Measurements from ENCODE around the gene UBE2O.

UBE2O gene

GRCh38 chr17:76416899-76417298, 36.1 kb downstream of the UBE2O start:
- no peak for DNase-seq (ENCODE audit: low read depth)
- TF ChIP-seq CTCF (IDR thresholded peaks at IDR 0.05; ENCODE audit: low read length, missing control alignments), result no peak
- H3K4me3 ChIP-seq (replicated peaks; ENCODE audit: low read depth, low read length), result no peak overlapping the region

DNA sequence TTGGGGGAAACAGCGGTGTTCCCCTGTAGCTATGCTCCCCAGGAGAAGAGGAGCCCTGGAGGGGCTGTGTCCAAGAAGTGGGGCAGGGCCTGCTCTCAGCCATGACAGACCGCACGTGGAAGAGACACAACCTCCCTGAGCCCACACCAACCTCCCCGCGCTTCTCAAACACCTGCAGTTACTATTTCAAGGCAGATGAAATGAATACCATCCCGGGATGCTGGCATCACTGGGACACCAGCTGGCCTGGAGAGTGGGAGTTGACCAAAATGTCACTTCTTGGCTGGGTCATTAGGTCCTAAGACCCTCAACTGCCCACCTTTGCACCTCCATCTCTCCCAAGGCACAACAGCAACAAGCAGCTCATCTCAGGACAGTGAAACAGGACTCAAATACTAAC, 36.5 kb downstream of the UBE2O start:
- no peak overlapping the region for H3K4me3 ChIP-seq (replicated peaks; ENCODE audit: low read depth, low read length)
- TF ChIP-seq CTCF (IDR thresholded peaks at IDR 0.05; ENCODE audit: low read length, missing control alignments), result no peak
- no peak for DNase-seq (ENCODE audit: low read depth)

GRCh38 chr17:76415786-76416185, 37.2 kb downstream of the UBE2O start:
- DNase-seq (ENCODE audit: low read depth), result no peak
- no peak overlapping the region for H3K4me3 ChIP-seq (replicated peaks; ENCODE audit: low read depth, low read length)
- TF ChIP-seq CTCF (IDR thresholded peaks at IDR 0.05; ENCODE audit: low read length, missing control alignments), result no peak

DNA sequence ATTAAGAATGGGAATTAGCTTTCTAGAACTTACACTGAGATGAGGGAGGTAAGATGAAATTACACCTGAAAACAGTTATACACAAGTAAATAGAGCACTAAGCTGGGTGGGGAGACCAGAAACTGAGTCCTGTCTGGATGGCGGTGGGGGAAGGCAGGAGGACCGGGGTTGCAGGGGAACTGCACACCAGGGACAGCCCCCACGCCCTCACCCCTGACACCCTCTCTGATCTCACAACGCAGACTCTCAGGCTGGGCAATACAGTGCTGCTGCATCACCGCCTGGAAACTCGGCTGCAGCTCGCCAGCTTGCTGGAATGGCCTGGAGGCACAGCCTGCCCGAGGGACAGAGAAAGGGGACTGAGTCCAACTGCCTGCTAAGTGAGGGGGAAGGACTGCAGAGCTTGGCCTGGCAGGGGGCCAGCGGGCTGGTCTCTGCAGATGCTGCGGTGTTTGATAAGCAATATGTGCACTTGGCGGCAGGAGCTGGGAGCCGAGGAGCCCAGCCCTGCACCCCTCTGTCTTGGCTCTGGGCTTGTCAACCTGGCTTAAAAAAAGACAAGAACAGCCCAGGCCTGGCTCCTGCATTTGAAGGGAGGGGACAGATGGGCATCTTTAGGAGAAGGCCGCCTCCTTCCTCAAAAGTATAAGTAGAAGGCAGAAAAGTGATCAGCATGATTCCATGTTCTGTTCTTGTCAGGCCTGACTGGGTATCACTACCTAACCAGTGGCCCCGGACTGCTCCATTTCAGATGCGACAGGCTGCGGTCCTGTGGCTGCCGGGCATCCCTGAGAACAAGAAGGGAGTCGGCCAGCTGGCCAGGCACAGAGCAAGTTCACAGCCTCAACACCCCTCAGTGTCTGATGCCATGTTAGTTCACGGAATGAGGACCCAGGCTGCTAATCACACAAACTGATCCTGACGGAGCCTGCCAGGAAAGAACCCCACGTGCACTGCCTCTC, 38.3 kb downstream of the UBE2O start:
- H3K4me3 ChIP-seq (replicated peaks; ENCODE audit: low read depth, low read length), result no peak overlapping the region
- DNase-seq (ENCODE audit: low read depth), result peak; percentile 65
- no peak for TF ChIP-seq CTCF (IDR thresholded peaks at IDR 0.05; ENCODE audit: low read length, missing control alignments)

DNA sequence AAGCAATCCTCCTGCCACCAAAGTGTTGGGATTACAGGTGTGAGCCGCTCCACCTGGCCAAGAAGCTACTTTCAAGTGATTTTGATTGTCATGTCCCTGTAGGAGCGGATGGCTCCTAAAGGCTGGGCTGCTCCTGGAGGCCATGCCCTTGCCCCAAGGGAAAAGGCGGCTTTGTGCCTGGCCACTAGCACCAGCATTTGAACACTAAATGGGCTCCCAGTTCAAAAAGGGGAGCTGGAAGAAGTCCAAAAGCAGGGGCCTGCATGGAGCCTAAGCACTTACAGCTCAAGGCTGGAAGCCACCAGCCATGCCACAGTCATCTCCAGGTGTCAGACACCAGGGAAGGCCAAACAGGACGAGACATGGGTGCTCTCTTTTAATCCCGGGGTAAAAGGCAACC, 41.7 kb downstream of the UBE2O start:
- no peak overlapping the region for H3K4me3 ChIP-seq (replicated peaks; ENCODE audit: low read depth, low read length)
- DNase-seq (ENCODE audit: low read depth), result no peak
- no peak for TF ChIP-seq CTCF (IDR thresholded peaks at IDR 0.05; ENCODE audit: low read length, missing control alignments)

DNA sequence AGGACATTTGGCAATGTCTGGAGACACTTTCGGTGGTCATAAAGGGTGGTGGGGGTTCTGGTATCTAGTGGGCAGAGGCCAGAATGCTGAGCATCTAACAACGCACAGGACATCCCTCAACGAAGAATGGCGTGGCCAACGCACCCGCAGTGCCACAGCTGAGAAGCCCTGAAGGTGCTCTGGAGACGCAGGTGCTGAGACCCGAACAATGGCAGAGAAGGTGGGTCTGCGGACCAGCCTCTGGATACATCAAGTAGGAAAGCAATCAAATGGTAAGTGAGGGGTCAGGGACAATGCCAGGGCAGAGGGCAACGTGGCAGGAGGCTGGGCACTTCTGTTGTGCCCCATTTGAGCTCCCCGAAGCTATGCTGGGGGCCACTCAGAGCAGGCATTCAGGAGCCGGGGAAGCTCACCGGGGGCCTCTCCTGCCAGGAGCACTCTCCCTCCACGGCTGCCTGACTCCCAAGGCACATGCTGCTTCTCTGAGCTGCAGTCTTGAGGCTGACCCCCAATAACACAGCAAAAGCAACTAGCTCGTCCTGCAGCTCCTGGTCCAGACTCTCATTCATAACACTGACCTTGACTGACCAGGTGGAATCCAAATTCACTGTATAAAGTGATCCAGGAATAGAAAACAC, 42.5 kb downstream of the UBE2O start:
- H3K4me3 ChIP-seq (replicated peaks; ENCODE audit: low read depth, low read length), result no peak overlapping the region
- TF ChIP-seq CTCF (IDR thresholded peaks at IDR 0.05; ENCODE audit: low read length, missing control alignments), result no peak
- DNase-seq (ENCODE audit: low read depth), result no peak

All from fibroblast of pulmonary artery (primary cell).